Fibroblast of mammary gland (primary cell): Measurements from ENCODE around the gene WDR27.

Experiments
- DNase-seq: peaks from one replicate; pipeline ENCODE4 v3.0.0-alpha.2; 2010; ENCODE audit warnings: low read depth
- H3K4me3 ChIP-seq: 2 replicates; pipeline ENCODE4 v1.5.1; 2011; ENCODE audit warnings: low read depth, mild to moderate bottlenecking, low read length, moderate library complexity; ENCODE audit not compliant: control insufficient read depth
- CTCF ChIP-seq: conservative IDR thresholded peaks from 2 replicates; pipeline ENCODE4 v1.5.1; 2011; ENCODE audit warnings: low read depth, low read length, inconsistent platforms; ENCODE audit not compliant: control insufficient read depth, insufficient read depth

WDR27 gene

GRCh38 chr6:169651498-169651897, 50.3 kb downstream of the WDR27 start:
- DNase-seq, result no peak
- no peak for TF ChIP-seq CTCF
- no peak overlapping the region for H3K4me3 ChIP-seq

GRCh38 chr6:169650959-169651292, 50.9 kb downstream of the WDR27 start:
- H3K4me3 ChIP-seq, result no peak overlapping the region
- DNase-seq, result no peak
- no peak for TF ChIP-seq CTCF

DNA sequence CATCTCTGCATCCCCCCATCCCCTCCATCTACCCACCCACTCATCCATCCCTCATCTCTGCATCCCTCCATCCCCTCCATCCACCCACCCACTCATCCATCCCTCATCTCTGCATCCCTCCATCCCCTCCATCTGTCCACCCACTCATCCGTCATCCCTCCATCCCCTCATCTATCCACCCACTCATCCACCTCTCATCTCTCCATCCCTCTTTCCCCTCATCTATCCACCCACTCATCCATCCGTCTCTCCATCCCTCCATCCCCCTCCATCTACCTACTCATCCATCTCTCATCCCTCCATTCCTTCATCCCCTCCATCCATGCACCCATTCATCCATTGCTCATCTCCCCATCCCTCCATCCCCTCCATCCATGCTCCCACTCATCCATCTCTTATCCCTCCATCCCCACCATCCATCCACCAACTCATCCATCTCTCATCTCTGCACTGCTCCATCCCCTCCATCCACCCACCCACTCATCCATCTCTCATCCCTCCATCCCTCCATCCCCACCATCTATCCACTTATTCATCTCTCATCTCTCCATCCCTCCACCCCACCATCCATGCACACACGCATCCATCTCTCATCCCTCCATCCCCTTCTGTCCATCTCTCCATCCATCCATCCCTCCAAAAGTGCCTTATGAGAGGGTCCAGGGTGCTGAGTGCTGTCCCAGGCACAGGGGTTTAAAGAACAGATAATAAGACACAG, 51.4 kb downstream of the WDR27 start:
- no peak for DNase-seq
- H3K4me3 ChIP-seq, result no peak overlapping the region
- no peak for TF ChIP-seq CTCF

DNA sequence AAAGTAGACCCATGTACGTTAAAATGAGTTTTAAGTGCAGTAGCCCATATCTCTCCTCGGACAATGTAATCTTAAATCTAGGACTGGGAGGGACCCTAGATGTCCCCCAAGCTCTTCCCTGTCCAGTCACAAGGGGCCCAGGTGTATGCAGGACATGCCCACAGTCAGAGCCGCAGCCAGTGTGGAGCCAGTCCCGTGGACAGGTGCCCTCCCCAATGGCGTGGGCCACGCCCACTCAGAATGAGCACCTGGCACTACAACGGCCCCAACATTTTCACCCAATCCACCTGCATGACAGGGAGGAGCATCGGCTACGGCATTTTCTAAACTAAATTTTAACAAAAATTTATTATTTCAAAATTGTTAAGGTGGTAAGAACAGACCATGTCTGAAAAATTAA, 53.2 kb downstream of the WDR27 start:
- no peak for DNase-seq
- H3K4me3 ChIP-seq, result no peak overlapping the region
- TF ChIP-seq CTCF, result no peak

GRCh38 chr6:169648092-169648491, 53.7 kb downstream of the WDR27 start:
- TF ChIP-seq CTCF, result no peak
- DNase-seq, result no peak
- H3K4me3 ChIP-seq, result no peak overlapping the region

- TF ChIP-seq CTCF, result no peak
- H3K4me3 ChIP-seq, result no peak overlapping the region
- DNase-seq, result no peak
Observed at GRCh38 chr6:169647637-169648036, 54.2 kb downstream of the WDR27 start.
